SK-N-MC (cell line): ENCODE measurements around the gene ATG9B.
"Not testable (repeated sequence)": the region's sequence is repeated elsewhere in the genome, so short reads cannot be mapped to it uniquely, and the experiment has no call there.

ENCODE experiments used
- EZH2 ChIP-seq: fragments of 200-600 bp; sonication (generic); IDR thresholded peaks from one replicate; pipeline ENCODE4 v1.6.1; 2017; ENCODE audit warnings: antibody characterized with exemption
- POLR2AphosphoS5 ChIP-seq: IDR thresholded peaks from 2 replicates; pipeline ENCODE4 v1.6.1; 2012; ENCODE audit warnings: mild to moderate bottlenecking, low read depth, low read length, borderline replicate concordance

GRCh38 chr7:151043449-151043848 lies 19.2 kb upstream of the ATG9B start:
- TF ChIP-seq EZH2, POLR2AphosphoS5: not testable (repeated sequence)
